ENCODE data around the gene C1orf56.
A peak's percentile ranks its signal among the peaks of the same experiment; 100 is the strongest.

Gene C1orf56

GRCh38 chr1:151024540-151025146 lies 22.9 kb upstream of the C1orf56 start:
- TF ChIP-seq CTCF (IDR thresholded peaks at IDR 0.05; ENCODE audit: low read length, missing control alignments) = peak; percentile 88
- H3K4me3 ChIP-seq (replicated peaks; ENCODE audit: low read depth, low read length) = no peak overlapping the region
- peak; percentile 79 for DNase-seq (ENCODE audit: low read depth)

- TF ChIP-seq CTCF (IDR thresholded peaks at IDR 0.05; ENCODE audit: low read length, missing control alignments) = no peak
- no peak for DNase-seq (ENCODE audit: low read depth)
- H3K4me3 ChIP-seq (replicated peaks; ENCODE audit: low read depth, low read length) = no peak overlapping the region
Measured at GRCh38 chr1:151026460-151026859, 21.1 kb upstream of the C1orf56 start.

GRCh38 chr1:151032164-151032563 lies 15.4 kb upstream of the C1orf56 start:
- no peak for DNase-seq (ENCODE audit: low read depth)
- no peak for TF ChIP-seq CTCF (IDR thresholded peaks at IDR 0.05; ENCODE audit: low read length, missing control alignments)
- H3K4me3 ChIP-seq (replicated peaks; ENCODE audit: low read depth, low read length) = no peak overlapping the region

GRCh38 chr1:151035167-151035566 lies 12.4 kb upstream of the C1orf56 start:
- H3K4me3 ChIP-seq (replicated peaks; ENCODE audit: low read depth, low read length) = no peak overlapping the region
- no peak for TF ChIP-seq CTCF (IDR thresholded peaks at IDR 0.05; ENCODE audit: low read length, missing control alignments)
- DNase-seq (ENCODE audit: low read depth) = no peak

- no peak for DNase-seq (ENCODE audit: low read depth)
- TF ChIP-seq CTCF (IDR thresholded peaks at IDR 0.05; ENCODE audit: low read length, missing control alignments) = no peak
- no peak within 1 kb of the TSS for H3K4me3 ChIP-seq (replicated peaks; ENCODE audit: low read depth, low read length)
Measured at GRCh38 chr1:151036356-151036755, 11.2 kb upstream of the C1orf56 start, which contains the start of gene BNIPL. TSS of gene BNIPL (plus strand) at chr1:151036586. CDS start at chr1:151036726, 140 bp downstream.

GRCh38 chr1:151037032-151037431 lies 10.5 kb upstream of the C1orf56 start:
- DNase-seq (ENCODE audit: low read depth) = no peak
- H3K4me3 ChIP-seq (replicated peaks; ENCODE audit: low read depth, low read length) = no peak overlapping the region
- no peak for TF ChIP-seq CTCF (IDR thresholded peaks at IDR 0.05; ENCODE audit: low read length, missing control alignments)

GRCh38 chr1:151039521-151039920 lies 8.0 kb upstream of the C1orf56 start:
- DNase-seq (ENCODE audit: low read depth) = no peak
- H3K4me3 ChIP-seq (replicated peaks; ENCODE audit: low read depth, low read length) = no peak overlapping the region
- TF ChIP-seq CTCF (IDR thresholded peaks at IDR 0.05; ENCODE audit: low read length, missing control alignments) = no peak

Data from fibroblast of pulmonary artery (primary cell).